IMR-90 (cell line): ENCODE results near the gene RASSF6. TPM values are rescaled to one million over a fixed set of nuclear protein-coding genes. Genes with fewer than 3 reads are reported as not detected.

Source experiments
- ATAC-seq: fragments of 200-7000 bp; cut with Tn5 transposase; 2 replicates; pipeline ENCODE4 v1.9.1; 2020; ENCODE audit warnings: low read depth, mild to moderate bottlenecking, moderate library complexity
- BruUV-seq: library from RNA; stranded (reverse); fragments of 400-500 nt; replicated peaks from 2 replicates; lab custom pipeline; 2021; lab: Mats Ljungman, UMichigan
- CTCF ChIA-PET: fragments of 300-600 bp; formaldehyde crosslinking; extraction: SDS; loops from one replicate; lab custom pipeline; 2021; ENCODE audit warnings: antibody characterized with exemption; lab: Yijun Ruan, JAX
- POLR2A ChIA-PET: fragments of 300-600 bp; sonication (Branson Sonifier 250); formaldehyde crosslinking; loops from one replicate; lab custom pipeline; 2022; ENCODE audit warnings: antibody characterized with exemption; ENCODE audit not compliant: unreplicated experiment; lab: Charles Lee
- DNase-seq: peaks from one replicate; pipeline ENCODE4 v3.0.0; 2013
- H2AFZ ChIP-seq: replicated peaks from 2 replicates; pipeline ENCODE3; 2013; ENCODE audit warnings: low read length, mild to moderate bottlenecking; ENCODE audit not compliant: poor library complexity
- H2AK5ac ChIP-seq: 2 replicates; pipeline ENCODE4 v1.6.1; 2013; ENCODE audit warnings: low read depth, low read length, inconsistent platforms
- H2AK9ac ChIP-seq: replicated peaks from 2 replicates; pipeline ENCODE3; 2013; ENCODE audit warnings: mild to moderate bottlenecking, low read depth, low read length, moderate library complexity; ENCODE audit not compliant: poor library complexity
- H2BK120ac ChIP-seq: 2 replicates; pipeline ENCODE4 v1.6.1; 2013; ENCODE audit warnings: low read depth, low read length, inconsistent platforms
- H2BK15ac ChIP-seq: 3 replicates; pipeline ENCODE4 v1.6.1; 2013; ENCODE audit warnings: low read depth, low read length, inconsistent platforms
- H2BK20ac ChIP-seq: 2 replicates; pipeline ENCODE4 v1.6.1; 2013; ENCODE audit warnings: low read depth, mild to moderate bottlenecking, inconsistent platforms, low read length, moderate library complexity
- H2BK5ac ChIP-seq: 2 replicates; pipeline ENCODE4 v1.6.1; 2013; ENCODE audit warnings: mild to moderate bottlenecking, low read depth, low read length, inconsistent platforms; ENCODE audit not compliant: poor library complexity, severe bottlenecking
- H3K14ac ChIP-seq: replicated peaks from 2 replicates; pipeline ENCODE4 v1.6.1; 2013; ENCODE audit warnings: low read depth, low read length, inconsistent platforms
- H3K18ac ChIP-seq: 2 replicates; pipeline ENCODE4 v1.6.1; 2013; ENCODE audit warnings: low read depth, low read length, control low read depth
- H3K23ac ChIP-seq: 2 replicates; pipeline ENCODE4 v1.6.1; 2013; ENCODE audit warnings: low read depth, low read length, inconsistent platforms
- H3K27ac ChIP-seq: 2 replicates; pipeline ENCODE4 v1.5.1; 2013; ENCODE audit warnings: mild to moderate bottlenecking, control low read depth, low read length; ENCODE audit not compliant: insufficient read depth
- H3K27me3 ChIP-seq: 2 replicates; pipeline ENCODE4 v1.6.1; 2013; ENCODE audit warnings: low read length; ENCODE audit not compliant: control insufficient read depth, insufficient read depth
- H3K36me3 ChIP-seq: 2 replicates; pipeline ENCODE4 v1.6.1; 2013; ENCODE audit warnings: low read length, mixed read lengths; ENCODE audit not compliant: control insufficient read depth, insufficient read depth
- H3K4ac ChIP-seq: 2 replicates; pipeline ENCODE4 v1.6.1; 2013; ENCODE audit warnings: low read depth, low read length, inconsistent platforms
- H3K4me1 ChIP-seq: 2 replicates; pipeline ENCODE4 v1.6.1; 2013; ENCODE audit warnings: low read length, mixed read lengths; ENCODE audit not compliant: control insufficient read depth, insufficient read depth
- H3K4me2 ChIP-seq: 2 replicates; pipeline ENCODE4 v1.6.1; 2013; ENCODE audit warnings: low read depth, mild to moderate bottlenecking, control low read depth, low read length, moderate library complexity
- H3K4me3 ChIP-seq: 2 replicates; pipeline ENCODE4 v1.5.1; 2013; ENCODE audit warnings: low read depth, mild to moderate bottlenecking, control low read depth, low read length, moderate library complexity; ENCODE audit not compliant: insufficient read depth
- H3K56ac ChIP-seq: 2 replicates; pipeline ENCODE4 v1.6.1; 2013; ENCODE audit warnings: low read length, inconsistent platforms; ENCODE audit not compliant: insufficient read depth; ENCODE audit errors: extremely low read depth
- H3K79me1 ChIP-seq, 2 experiments: 2 replicates each; pipeline ENCODE4 v1.6.1; 2013; ENCODE audit warnings: low read length in 2 of 2, inconsistent platforms in 1 of 2, low read depth in 1 of 2
- H3K9ac ChIP-seq: 2 replicates; pipeline ENCODE4 v1.6.1; 2013; ENCODE audit warnings: low read depth, low read length, control low read depth
- H3K9me1 ChIP-seq: 2 replicates; pipeline ENCODE4 v1.6.1; 2013; ENCODE audit warnings: low read length, inconsistent platforms; ENCODE audit not compliant: insufficient read depth
- H3K9me3 ChIP-seq: 2 replicates; pipeline ENCODE4 v1.6.1; 2013; ENCODE audit warnings: low read length; ENCODE audit not compliant: control insufficient read depth, insufficient read depth
- H4K20me1 ChIP-seq: 2 replicates; pipeline ENCODE4 v1.6.1; 2013; ENCODE audit warnings: low read length, inconsistent platforms; ENCODE audit not compliant: insufficient read depth
- H4K5ac ChIP-seq: 2 replicates; pipeline ENCODE4 v1.6.1; 2013; ENCODE audit warnings: mild to moderate bottlenecking, low read depth, low read length, control low read depth
- H4K8ac ChIP-seq, 2 experiments: 2 replicates each; pipeline ENCODE4 v1.6.1; 2013; ENCODE audit warnings: low read depth in 2 of 2, low read length in 2 of 2, control low read depth in 1 of 2, inconsistent platforms in 1 of 2
- H4K91ac ChIP-seq: 2 replicates; pipeline ENCODE4 v1.6.1; 2013; ENCODE audit warnings: low read depth, low read length, inconsistent platforms; ENCODE audit not compliant: insufficient read depth
- BHLHE40 ChIP-seq: fragments of 150-350 bp; IDR thresholded peaks from 2 replicates; pipeline ENCODE4 v1.6.1; 2016; ENCODE audit warnings: mild to moderate bottlenecking, low read depth, low read length
- CEBPB ChIP-seq: IDR thresholded peaks from 2 replicates; pipeline ENCODE4 v1.6.1; 2012; ENCODE audit warnings: low read depth, low read length, improper control_type of control experiment
- CHD1 ChIP-seq: IDR thresholded peaks from 2 replicates; pipeline ENCODE4 v1.6.1; 2012; ENCODE audit warnings: low read depth, low read length, improper control_type of control experiment
- MAFK ChIP-seq: IDR thresholded peaks from 2 replicates; pipeline ENCODE4 v1.6.1; 2012; ENCODE audit warnings: low read depth, low read length, improper control_type of control experiment
- NFE2L2 ChIP-seq: fragments of 150-350 bp; IDR thresholded peaks from 2 replicates; pipeline ENCODE4 v1.6.1; 2016; ENCODE audit warnings: low read depth, mild to moderate bottlenecking, low read length
- POLR2A ChIP-seq: IDR thresholded peaks from 2 replicates; pipeline ENCODE4 v1.6.1; 2012; ENCODE audit warnings: mild to moderate bottlenecking, low read depth, low read length
- RFX5 ChIP-seq: IDR thresholded peaks from 2 replicates; pipeline ENCODE4 v1.8.0; 2012; ENCODE audit warnings: low read depth, mild to moderate bottlenecking, low read length, moderate library complexity
- SMC3 ChIP-seq: fragments of 150-350 bp; IDR thresholded peaks from 2 replicates; pipeline ENCODE4 v1.6.1; 2016; ENCODE audit warnings: low read depth, mild to moderate bottlenecking, antibody characterized with exemption, low read length, moderate library complexity
- WGBS, 2 experiments: methylation state at CpG; one replicate each; pipeline versions ENCODE4 v1.1.5 to v1.1.7; 2013; ENCODE audit warnings: missing lambda C conversion rate in 2 of 2; ENCODE audit not compliant: insufficient read length in 1 of 2; ENCODE audit errors: extremely low coverage in 2 of 2; 5-methylcytosine and 5-hydroxymethylcytosine counted together
- dilution Hi-C: fragments of 300-500 bp; cut with HindIII; formaldehyde crosslinking; loops from one replicate; pipeline ENCODE4 v1.14.3; 2018; ENCODE audit warnings: low sequenced_read_pairs; ENCODE audit not compliant: unreplicated experiment
- in situ Hi-C: fragments of 300-500 bp; cut with MboI; formaldehyde crosslinking; loops from 3 replicates; pipeline ENCODE4 v1.14.3; 2019; ENCODE audit warnings: low sequenced_read_pairs, inconsistent platforms, mixed read lengths
- intact Hi-C: fragments of 100-400 bp; cut with micrococcal nuclease; formaldehyde crosslinking; loops from 2 replicates; pipeline ENCODE4 v1.10.0; 2022
- polyA plus RNA-seq, 3 experiments: library from polyadenylated mRNA; depleted of rRNA; stranded (reverse); fragments of >200 nt; gene quantifications; 2 replicates each; pipeline ENCODE4 v1.2.3, GENCODE V29; 2012; ENCODE audit warnings: low replicate concordance in 1 of 3
- total RNA-seq: library from RNA; depleted of rRNA; stranded (reverse); fragments of >200 nt; gene quantifications from 2 replicates; pipeline ENCODE4 v1.2.3, GENCODE V29; 2012
- TF ChIP-seq, protein P1 (sequence below): fragments of 150-350 bp; IDR thresholded peaks from 2 replicates; pipeline ENCODE4 v1.6.1; 2016; ENCODE audit warnings: low read depth, mild to moderate bottlenecking, low read length, moderate library complexity, borderline replicate concordance
- TF ChIP-seq, protein P2 (sequence below): conservative IDR thresholded peaks from 2 replicates; pipeline ENCODE4 v1.5.1; 2012; ENCODE audit warnings: mild to moderate bottlenecking, low read depth, low read length, improper control_type of control experiment

RASSF6 gene
- total and polyA plus RNA-seq, 2 of the 4 experiments (the other 2 are of a cell fraction): not detected

DNA sequence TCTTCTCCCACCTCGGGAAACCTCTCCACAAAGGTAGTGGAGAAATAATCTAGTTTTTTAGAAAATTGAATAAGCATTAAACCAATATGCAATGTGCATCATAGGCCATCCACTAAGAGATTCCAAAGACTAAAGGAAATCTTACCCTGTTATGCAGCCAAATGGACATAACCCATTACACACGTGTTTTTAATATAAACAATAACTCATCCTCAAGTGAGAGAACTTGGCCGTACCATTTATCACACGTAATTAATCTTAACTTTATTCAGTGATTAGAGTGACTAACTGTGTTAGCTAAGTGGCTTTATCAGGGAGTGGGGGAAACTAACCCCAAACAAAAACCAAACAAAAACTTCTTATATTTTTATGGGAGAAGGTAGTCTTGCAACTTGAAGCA lies 80.8 kb downstream of the RASSF6 start:
- Histone ChIP-seq H2BK120ac (no peak overlapping the region), H3K23ac (no peak overlapping the region), H2BK15ac (no peak overlapping the region), H4K91ac (no peak overlapping the region), H4K5ac (no peak overlapping the region), H3K36me3 (no peaks in the 10 kb centered on the region), H2BK20ac (no peak overlapping the region), H2AK9ac (no peak overlapping the region), H3K56ac (no peak overlapping the region), H3K79me1 (no peaks in the 10 kb centered on the region), H3K4me3 (no peak overlapping the region), H3K27ac (no peak overlapping the region), H3K4ac (no peak overlapping the region), H2BK5ac (no peak overlapping the region), H3K9me1 (no peaks in the 10 kb centered on the region), H4K8ac (no peak overlapping the region), H2AK5ac (no peak overlapping the region), H3K27me3 (peaks cover 5% of the 10 kb centered on the region; the same call in 1 of the 2 replicates), H3K14ac (no peak overlapping the region), H2AFZ (no peak overlapping the region), H3K4me1 (no peaks in the 10 kb centered on the region), H3K9me3 (no peaks in the 10 kb centered on the region), H4K20me1 (no peaks in the 10 kb centered on the region), H3K9ac (no peak overlapping the region), H3K4me2 (no peak overlapping the region), H3K18ac (no peak overlapping the region)
- intact Hi-C loops (no loop called here), dilution Hi-C loops (no loop called here), in situ Hi-C loops (no loop called here)
- TF ChIP-seq RFX5: no peak
- no peak for TF ChIP-seq NFE2L2
- no peak for TF ChIP-seq BHLHE40
- TF ChIP-seq SMC3: no peak
- TF ChIP-seq, protein P1, sequence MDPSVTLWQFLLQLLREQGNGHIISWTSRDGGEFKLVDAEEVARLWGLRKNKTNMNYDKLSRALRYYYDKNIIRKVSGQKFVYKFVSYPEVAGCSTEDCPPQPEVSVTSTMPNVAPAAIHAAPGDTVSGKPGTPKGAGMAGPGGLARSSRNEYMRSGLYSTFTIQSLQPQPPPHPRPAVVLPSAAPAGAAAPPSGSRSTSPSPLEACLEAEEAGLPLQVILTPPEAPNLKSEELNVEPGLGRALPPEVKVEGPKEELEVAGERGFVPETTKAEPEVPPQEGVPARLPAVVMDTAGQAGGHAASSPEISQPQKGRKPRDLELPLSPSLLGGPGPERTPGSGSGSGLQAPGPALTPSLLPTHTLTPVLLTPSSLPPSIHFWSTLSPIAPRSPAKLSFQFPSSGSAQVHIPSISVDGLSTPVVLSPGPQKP: no peak
- TF ChIP-seq CHD1: no peak
- TF ChIP-seq CEBPB: no peak
- no peak for TF ChIP-seq MAFK
- TF ChIP-seq, protein P2, sequence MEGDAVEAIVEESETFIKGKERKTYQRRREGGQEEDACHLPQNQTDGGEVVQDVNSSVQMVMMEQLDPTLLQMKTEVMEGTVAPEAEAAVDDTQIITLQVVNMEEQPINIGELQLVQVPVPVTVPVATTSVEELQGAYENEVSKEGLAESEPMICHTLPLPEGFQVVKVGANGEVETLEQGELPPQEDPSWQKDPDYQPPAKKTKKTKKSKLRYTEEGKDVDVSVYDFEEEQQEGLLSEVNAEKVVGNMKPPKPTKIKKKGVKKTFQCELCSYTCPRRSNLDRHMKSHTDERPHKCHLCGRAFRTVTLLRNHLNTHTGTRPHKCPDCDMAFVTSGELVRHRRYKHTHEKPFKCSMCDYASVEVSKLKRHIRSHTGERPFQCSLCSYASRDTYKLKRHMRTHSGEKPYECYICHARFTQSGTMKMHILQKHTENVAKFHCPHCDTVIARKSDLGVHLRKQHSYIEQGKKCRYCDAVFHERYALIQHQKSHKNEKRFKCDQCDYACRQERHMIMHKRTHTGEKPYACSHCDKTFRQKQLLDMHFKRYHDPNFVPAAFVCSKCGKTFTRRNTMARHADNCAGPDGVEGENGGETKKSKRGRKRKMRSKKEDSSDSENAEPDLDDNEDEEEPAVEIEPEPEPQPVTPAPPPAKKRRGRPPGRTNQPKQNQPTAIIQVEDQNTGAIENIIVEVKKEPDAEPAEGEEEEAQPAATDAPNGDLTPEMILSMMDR: no peak
- TF ChIP-seq POLR2A: no peak
- WGBS, 2 experiments: no CpG with 5 or more reads among the region's 4 CpGs
- ChIA-PET CTCF (no interaction called here), POLR2A (no interaction called here)
- BruUV-seq: no TSS peak
- no peak for ATAC-seq
- no peak for DNase-seq
